ENCODE data around the gene BCAN.

The BCAN gene

GRCh38 chr1:156638189-156638985 is 3.5 kb upstream of the BCAN start:
- no peak for DNase-seq (ENCODE audit: low read depth)
- no peak overlapping the region for H3K4me3 ChIP-seq (ENCODE audit: low read length)
- H3K36me3 ChIP-seq (ENCODE audit: control insufficient read depth, insufficient read depth, low read length, severe bottlenecking): no peaks in the 10 kb centered on the region
- peaks cover 83% of the 10 kb centered on the region for H3K27me3 ChIP-seq (replicated peaks; ENCODE audit: control insufficient read depth, insufficient read depth, low read length)
- H3K9ac ChIP-seq (ENCODE audit: low read length): no peak overlapping the region
- H3K9me3 ChIP-seq (ENCODE audit: control insufficient read depth, low read length): no peaks in the 10 kb centered on the region
- no peaks in the 10 kb centered on the region for H3K4me1 ChIP-seq (ENCODE audit: control insufficient read depth, insufficient read depth, low read length)

GRCh38 chr1:156639601-156640101 is 2.3 kb upstream of the BCAN start:
- H3K4me1 ChIP-seq (ENCODE audit: control insufficient read depth, insufficient read depth, low read length): no peaks in the 10 kb centered on the region
- no peak overlapping the region for H3K4me3 ChIP-seq (ENCODE audit: low read length)
- H3K27me3 ChIP-seq (replicated peaks; ENCODE audit: control insufficient read depth, insufficient read depth, low read length): peaks cover 85% of the 10 kb centered on the region
- no peak overlapping the region for H3K9ac ChIP-seq (ENCODE audit: low read length)
- DNase-seq (ENCODE audit: low read depth): no peak
- no peaks in the 10 kb centered on the region for H3K36me3 ChIP-seq (ENCODE audit: control insufficient read depth, insufficient read depth, low read length, severe bottlenecking)
- no peaks in the 10 kb centered on the region for H3K9me3 ChIP-seq (ENCODE audit: control insufficient read depth, low read length)

- Histone ChIP-seq H3K9ac (ENCODE audit: low read length) (no peak overlapping the region), H3K4me3 (ENCODE audit: low read length) (no peak overlapping the region), H3K4me1 (ENCODE audit: control insufficient read depth, insufficient read depth, low read length) (no peaks in the 10 kb centered on the region), H3K36me3 (ENCODE audit: control insufficient read depth, insufficient read depth, low read length, severe bottlenecking) (no peaks in the 10 kb centered on the region), H3K27me3 (replicated peaks; ENCODE audit: control insufficient read depth, insufficient read depth, low read length) (peaks cover 87% of the 10 kb centered on the region), H3K9me3 (ENCODE audit: control insufficient read depth, low read length) (no peaks in the 10 kb centered on the region)
- DNase-seq (ENCODE audit: low read depth): no peak
Observed at GRCh38 chr1:156640842-156641706, 843 bp upstream of the BCAN start.

- peak overlapping the region; percentile 39 for H3K4me3 ChIP-seq (ENCODE audit: low read length)
- no peaks in the 10 kb centered on the region for H3K36me3 ChIP-seq (ENCODE audit: control insufficient read depth, insufficient read depth, low read length, severe bottlenecking)
- H3K27me3 ChIP-seq (replicated peaks; ENCODE audit: control insufficient read depth, insufficient read depth, low read length): peaks cover 90% of the 10 kb centered on the region
- no peaks in the 10 kb centered on the region for H3K4me1 ChIP-seq (ENCODE audit: control insufficient read depth, insufficient read depth, low read length)
- no peaks in the 10 kb centered on the region for H3K9me3 ChIP-seq (ENCODE audit: control insufficient read depth, low read length)
- H3K9ac ChIP-seq (ENCODE audit: low read length): no peak overlapping the region
- no peak for DNase-seq (ENCODE audit: low read depth)
Observed at GRCh38 chr1:156642265-156643048, 540 bp downstream of the BCAN start.

- Histone ChIP-seq H3K4me3 (ENCODE audit: low read length) (no peak overlapping the region), H3K9ac (ENCODE audit: low read length) (no peak overlapping the region), H3K27me3 (replicated peaks; ENCODE audit: control insufficient read depth, insufficient read depth, low read length) (peaks cover 90% of the 10 kb centered on the region)
Observed at GRCh38 chr1:156643049-156643777, 1.3 kb downstream of the BCAN start.

GRCh38 chr1:156643778-156644092 is 1.8 kb downstream of the BCAN start:
- H3K9me3 ChIP-seq (ENCODE audit: control insufficient read depth, low read length): no peaks in the 10 kb centered on the region
- no peaks in the 10 kb centered on the region for H3K36me3 ChIP-seq (ENCODE audit: control insufficient read depth, insufficient read depth, low read length, severe bottlenecking)
- H3K27me3 ChIP-seq (replicated peaks; ENCODE audit: control insufficient read depth, insufficient read depth, low read length): peaks cover 90% of the 10 kb centered on the region
- no peak for DNase-seq (ENCODE audit: low read depth)
- no peak overlapping the region for H3K9ac ChIP-seq (ENCODE audit: low read length)
- H3K4me1 ChIP-seq (ENCODE audit: control insufficient read depth, insufficient read depth, low read length): no peaks in the 10 kb centered on the region
- no peak overlapping the region for H3K4me3 ChIP-seq (ENCODE audit: low read length)

More at GRCh38 chr1:156643049-156643777, 1.3 kb downstream of the BCAN start:
- no peak for DNase-seq (ENCODE audit: low read depth)
- no peaks in the 10 kb centered on the region for H3K36me3 ChIP-seq (ENCODE audit: control insufficient read depth, insufficient read depth, low read length, severe bottlenecking)
- H3K9me3 ChIP-seq (ENCODE audit: control insufficient read depth, low read length): no peaks in the 10 kb centered on the region
- no peaks in the 10 kb centered on the region for H3K4me1 ChIP-seq (ENCODE audit: control insufficient read depth, insufficient read depth, low read length)

GRCh38 chr1:156644146-156644545 is 2.2 kb downstream of the BCAN start:
- Histone ChIP-seq H3K4me1 (ENCODE audit: control insufficient read depth, insufficient read depth, low read length) (no peaks in the 10 kb centered on the region), H3K27me3 (replicated peaks; ENCODE audit: control insufficient read depth, insufficient read depth, low read length) (peaks cover 90% of the 10 kb centered on the region), H3K4me3 (ENCODE audit: low read length) (no peak overlapping the region), H3K36me3 (ENCODE audit: control insufficient read depth, insufficient read depth, low read length, severe bottlenecking) (no peaks in the 10 kb centered on the region), H3K9me3 (ENCODE audit: control insufficient read depth, low read length) (no peaks in the 10 kb centered on the region), H3K9ac (ENCODE audit: low read length) (no peak overlapping the region)
- DNase-seq (ENCODE audit: low read depth): no peak

- no peaks in the 10 kb centered on the region for H3K4me1 ChIP-seq (ENCODE audit: control insufficient read depth, insufficient read depth, low read length)
- no peaks in the 10 kb centered on the region for H3K9me3 ChIP-seq (ENCODE audit: control insufficient read depth, low read length)
- no peak overlapping the region for H3K4me3 ChIP-seq (ENCODE audit: low read length)
- H3K27me3 ChIP-seq (replicated peaks; ENCODE audit: control insufficient read depth, insufficient read depth, low read length): peaks cover 87% of the 10 kb centered on the region
- H3K9ac ChIP-seq (ENCODE audit: low read length): no peak overlapping the region
- no peak for DNase-seq (ENCODE audit: low read depth)
- H3K36me3 ChIP-seq (ENCODE audit: control insufficient read depth, insufficient read depth, low read length, severe bottlenecking): no peaks in the 10 kb centered on the region
Observed at GRCh38 chr1:156644640-156645039, 2.7 kb downstream of the BCAN start.

GRCh38 chr1:156645056-156645455 is 3.1 kb downstream of the BCAN start:
- H3K27me3 ChIP-seq (replicated peaks; ENCODE audit: control insufficient read depth, insufficient read depth, low read length): peaks cover 90% of the 10 kb centered on the region
- H3K9me3 ChIP-seq (ENCODE audit: control insufficient read depth, low read length): no peaks in the 10 kb centered on the region
- no peak overlapping the region for H3K4me3 ChIP-seq (ENCODE audit: low read length)
- H3K4me1 ChIP-seq (ENCODE audit: control insufficient read depth, insufficient read depth, low read length): no peaks in the 10 kb centered on the region
- no peak for DNase-seq (ENCODE audit: low read depth)
- no peaks in the 10 kb centered on the region for H3K36me3 ChIP-seq (ENCODE audit: control insufficient read depth, insufficient read depth, low read length, severe bottlenecking)
- H3K9ac ChIP-seq (ENCODE audit: low read length): no peak overlapping the region

GRCh38 chr1:156645666-156646065 is 3.7 kb downstream of the BCAN start:
- no peak for DNase-seq (ENCODE audit: low read depth)
- no peaks in the 10 kb centered on the region for H3K4me1 ChIP-seq (ENCODE audit: control insufficient read depth, insufficient read depth, low read length)
- H3K4me3 ChIP-seq (ENCODE audit: low read length): no peak overlapping the region
- H3K9me3 ChIP-seq (ENCODE audit: control insufficient read depth, low read length): no peaks in the 10 kb centered on the region
- peaks cover 92% of the 10 kb centered on the region for H3K27me3 ChIP-seq (replicated peaks; ENCODE audit: control insufficient read depth, insufficient read depth, low read length)
- H3K36me3 ChIP-seq (ENCODE audit: control insufficient read depth, insufficient read depth, low read length, severe bottlenecking): no peaks in the 10 kb centered on the region
- H3K9ac ChIP-seq (ENCODE audit: low read length): no peak overlapping the region
